Panc1 (cell line): ENCODE measurements around the gene MED12L. TPM values are rescaled to one million over a fixed set of nuclear protein-coding genes. Genes with fewer than 3 reads are reported as not detected.

ENCODE experiments used
- ATAC-seq: fragments of 200-7000 bp; cut with Tn5 transposase; 2 replicates; pipeline ENCODE4 v1.9.1; 2020; ENCODE audit warnings: mild to moderate bottlenecking, moderate library complexity
- BruUV-seq: library from RNA; stranded (reverse); fragments of 400-500 nt; replicated peaks from 2 replicates; lab custom pipeline; 2021; lab: Mats Ljungman, UMichigan
- CTCF ChIA-PET: fragments of 300-600 bp; sonication (Branson Sonifier 250); formaldehyde crosslinking; loops from one replicate; lab custom pipeline; 2022; ENCODE audit warnings: antibody characterized with exemption; lab: Charles Lee
- POLR2A ChIA-PET: fragments of 300-600 bp; sonication (Branson Sonifier 250); formaldehyde crosslinking; loops from one replicate; lab custom pipeline; 2022; ENCODE audit warnings: antibody characterized with exemption; lab: Charles Lee
- DNase-seq: peaks from one replicate; pipeline ENCODE4 v3.0.0-alpha.2; 2010; ENCODE audit warnings: low read depth, low spot score
- H3K27ac ChIP-seq: 2 replicates; pipeline ENCODE4 v1.5.1; 2011; ENCODE audit warnings: mild to moderate bottlenecking, low read length, inconsistent platforms
- H3K27me3 ChIP-seq: fragments of 200-500 bp; sonication (Bioruptor generic); 2 replicates; pipeline ENCODE4 v1.6.0; 2014; ENCODE audit warnings: low read length, inconsistent platforms; ENCODE audit not compliant: control insufficient read depth, insufficient read depth
- H3K36me3 ChIP-seq: fragments of 200-500 bp; sonication (Bioruptor generic); 2 replicates; pipeline ENCODE4 v1.5.1; 2014; ENCODE audit warnings: inconsistent platforms, mild to moderate bottlenecking, low read length, moderate library complexity; ENCODE audit not compliant: control insufficient read depth, insufficient read depth
- H3K4me1 ChIP-seq: 2 replicates; pipeline ENCODE4 v1.5.1; 2011; ENCODE audit warnings: inconsistent platforms, mild to moderate bottlenecking, low read length, moderate library complexity; ENCODE audit not compliant: control insufficient read depth, insufficient read depth
- H3K4me3 ChIP-seq, 2 experiments: 2 replicates each; pipeline ENCODE4 v1.5.1; 2011 to 2012; ENCODE audit warnings: low read depth in 2 of 2, low read length in 2 of 2, mild to moderate bottlenecking in 2 of 2, inconsistent platforms in 1 of 2, moderate library complexity in 1 of 2
- H3K9me3 ChIP-seq: fragments of 200-500 bp; sonication (Bioruptor generic); 2 replicates; pipeline ENCODE4 v1.5.1; 2014; ENCODE audit warnings: low read depth, mild to moderate bottlenecking, inconsistent platforms, low read length, moderate library complexity; ENCODE audit not compliant: control insufficient read depth, insufficient read depth
- CTCF ChIP-seq: fragments of 450-650 bp; IDR thresholded peaks from 2 replicates; pipeline ENCODE4 v1.5.1; 2017; ENCODE audit warnings: mild to moderate bottlenecking
- POLR2AphosphoS5 ChIP-seq: IDR thresholded peaks from 2 replicates; pipeline ENCODE4 v1.6.1; 2012; ENCODE audit warnings: mild to moderate bottlenecking, low read depth, low read length, moderate library complexity
- SIN3A ChIP-seq: IDR thresholded peaks from 2 replicates; pipeline ENCODE4 v1.6.1; 2012; ENCODE audit warnings: low read depth, mild to moderate bottlenecking, low read length, moderate library complexity, borderline replicate concordance; ENCODE audit not compliant: insufficient read depth
- TCF7L2 ChIP-seq: IDR thresholded peaks from 2 replicates; pipeline ENCODE4 v1.6.1; 2011; ENCODE audit warnings: mild to moderate bottlenecking, low read depth, low read length, inconsistent platforms
- in situ Hi-C: cut with HindIII; loops from 2 replicates; pipeline ENCODE4 v1.10.0; 2016; ENCODE audit warnings: low sequenced_read_pairs, low pct_unique_long_range_greater_than_20kb
- intact Hi-C: fragments of 100-400 bp; cut with micrococcal nuclease; formaldehyde crosslinking; loops from one replicate; pipeline ENCODE4 v1.10.0; 2022; ENCODE audit not compliant: unreplicated experiment
- total RNA-seq: library from RNA; stranded (reverse); gene quantifications from one replicate; pipeline ENCODE4 v1.2.1, GENCODE V29; 2021; ENCODE audit not compliant: unreplicated experiment
- TF ChIP-seq, protein P1 (sequence below), 2 experiments: IDR thresholded peaks; 2 replicates each; pipeline ENCODE4 v1.6.1; 2011 to 2012; ENCODE audit warnings: low read depth in 2 of 2, control low read depth in 1 of 2, low read length in 1 of 2, mild to moderate bottlenecking in 1 of 2, moderate library complexity in 1 of 2; ENCODE audit not compliant: insufficient read depth in 1 of 2

Gene MED12L
- total RNA-seq, 1 experiment from 2014 or later: 2.8 TPM

- Histone ChIP-seq H3K36me3 (no peaks in the 10 kb centered on the region), H3K4me1 (no peaks in the 10 kb centered on the region), H3K4me3 (no peak overlapping the region), H3K27me3 (no peaks in the 10 kb centered on the region; the same call in 1 of the 2 replicates), H3K9me3 (no peaks in the 10 kb centered on the region), H3K27ac (no peak overlapping the region)
- ChIA-PET POLR2A (no interaction called here), CTCF (no interaction called here)
- intact Hi-C loops (no loop called here), in situ Hi-C loops (no loop called here)
- DNase-seq (no peak), ATAC-seq (no peak)
- TF ChIP-seq SIN3A: no peak
- BruUV-seq: no TSS peak
Observed at GRCh38 chr3:151350656-151351055, 265.2 kb downstream of the MED12L start.

DNA sequence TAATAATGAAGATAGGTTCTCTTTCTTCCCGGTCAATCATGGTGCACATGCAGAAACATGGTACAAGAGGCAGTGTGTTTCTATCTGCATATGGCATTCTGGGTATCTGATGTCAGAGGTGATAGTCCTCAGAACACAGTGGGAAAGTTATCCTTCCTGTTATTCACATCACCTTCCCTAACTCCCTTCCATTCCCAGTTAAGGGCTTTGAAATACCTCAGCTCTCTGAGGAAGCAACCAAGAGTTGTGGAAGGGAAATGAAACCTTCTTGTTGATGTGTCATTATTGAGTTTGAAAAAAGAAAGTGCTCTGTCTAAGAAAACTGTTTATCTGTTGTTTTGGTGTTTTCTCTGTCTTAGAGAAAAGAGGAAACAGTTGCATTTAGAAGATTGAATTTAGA lies 265.8 kb downstream of the MED12L start:
- ATAC-seq (no peak), DNase-seq (no peak)
- Histone ChIP-seq H3K27me3 (no peaks in the 10 kb centered on the region; the same call in 1 of the 2 replicates), H3K27ac (no peak overlapping the region), H3K4me3 (no peak overlapping the region), H3K9me3 (no peaks in the 10 kb centered on the region), H3K36me3 (no peaks in the 10 kb centered on the region), H3K4me1 (no peaks in the 10 kb centered on the region)
- intact Hi-C loops: no loop called here
- ChIA-PET CTCF (no interaction called here), POLR2A (no interaction called here)
- in situ Hi-C loops: no loop called here
- no TSS peak for BruUV-seq
- no peak for TF ChIP-seq CTCF
- TF ChIP-seq SIN3A: no peak
- no peak for TF ChIP-seq POLR2AphosphoS5
- TF ChIP-seq, protein P1, sequence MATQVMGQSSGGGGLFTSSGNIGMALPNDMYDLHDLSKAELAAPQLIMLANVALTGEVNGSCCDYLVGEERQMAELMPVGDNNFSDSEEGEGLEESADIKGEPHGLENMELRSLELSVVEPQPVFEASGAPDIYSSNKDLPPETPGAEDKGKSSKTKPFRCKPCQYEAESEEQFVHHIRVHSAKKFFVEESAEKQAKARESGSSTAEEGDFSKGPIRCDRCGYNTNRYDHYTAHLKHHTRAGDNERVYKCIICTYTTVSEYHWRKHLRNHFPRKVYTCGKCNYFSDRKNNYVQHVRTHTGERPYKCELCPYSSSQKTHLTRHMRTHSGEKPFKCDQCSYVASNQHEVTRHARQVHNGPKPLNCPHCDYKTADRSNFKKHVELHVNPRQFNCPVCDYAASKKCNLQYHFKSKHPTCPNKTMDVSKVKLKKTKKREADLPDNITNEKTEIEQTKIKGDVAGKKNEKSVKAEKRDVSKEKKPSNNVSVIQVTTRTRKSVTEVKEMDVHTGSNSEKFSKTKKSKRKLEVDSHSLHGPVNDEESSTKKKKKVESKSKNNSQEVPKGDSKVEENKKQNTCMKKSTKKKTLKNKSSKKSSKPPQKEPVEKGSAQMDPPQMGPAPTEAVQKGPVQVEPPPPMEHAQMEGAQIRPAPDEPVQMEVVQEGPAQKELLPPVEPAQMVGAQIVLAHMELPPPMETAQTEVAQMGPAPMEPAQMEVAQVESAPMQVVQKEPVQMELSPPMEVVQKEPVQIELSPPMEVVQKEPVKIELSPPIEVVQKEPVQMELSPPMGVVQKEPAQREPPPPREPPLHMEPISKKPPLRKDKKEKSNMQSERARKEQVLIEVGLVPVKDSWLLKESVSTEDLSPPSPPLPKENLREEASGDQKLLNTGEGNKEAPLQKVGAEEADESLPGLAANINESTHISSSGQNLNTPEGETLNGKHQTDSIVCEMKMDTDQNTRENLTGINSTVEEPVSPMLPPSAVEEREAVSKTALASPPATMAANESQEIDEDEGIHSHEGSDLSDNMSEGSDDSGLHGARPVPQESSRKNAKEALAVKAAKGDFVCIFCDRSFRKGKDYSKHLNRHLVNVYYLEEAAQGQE (IDR thresholded peaks at IDR 0.05; ENCODE audit: insufficient read depth in 1 of 2, low read depth in 2 of 2, low read length in 1 of 2): no peak
- TF ChIP-seq TCF7L2: no peak

DNA sequence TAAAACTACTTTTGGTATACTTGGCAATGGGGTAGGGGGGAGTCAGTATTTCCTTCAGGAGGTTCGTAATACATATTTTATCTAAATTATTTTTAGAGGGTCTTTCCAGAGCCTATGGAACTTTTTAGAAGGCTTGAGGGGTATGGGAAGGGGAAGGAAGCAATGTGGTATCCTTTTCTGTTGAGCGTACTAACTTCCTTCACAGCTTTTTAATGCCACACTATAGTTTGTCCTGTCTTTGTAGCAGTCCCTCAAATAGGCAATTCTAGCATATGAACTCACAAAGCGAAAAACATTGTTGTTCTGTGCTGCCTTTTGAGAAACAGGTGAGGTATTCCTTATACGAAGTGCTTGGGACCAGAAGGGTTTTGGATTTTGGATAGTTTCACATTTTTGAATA lies 266.2 kb downstream of the MED12L start:
- Histone ChIP-seq H3K27me3 (no peaks in the 10 kb centered on the region; the same call in 1 of the 2 replicates), H3K27ac (no peak overlapping the region), H3K4me1 (no peaks in the 10 kb centered on the region), H3K36me3 (no peaks in the 10 kb centered on the region), H3K9me3 (no peaks in the 10 kb centered on the region), H3K4me3 (no peak overlapping the region)
- in situ Hi-C loops (no loop called here), intact Hi-C loops (no loop called here)
- ATAC-seq (no peak), DNase-seq (no peak)
- POLR2A ChIA-PET: no interaction called here
- no TSS peak for BruUV-seq
- no peak for TF ChIP-seq TCF7L2
- no peak for TF ChIP-seq SIN3A
- no peak for TF ChIP-seq CTCF
- TF ChIP-seq, protein P1 (IDR thresholded peaks at IDR 0.05; ENCODE audit: insufficient read depth in 1 of 2, low read depth in 2 of 2, low read length in 1 of 2): no peak
- no peak for TF ChIP-seq POLR2AphosphoS5
- CTCF ChIA-PET: no interaction called here
